ENCODE results near the gene NOL6. TPM values are rescaled to one million over a fixed set of nuclear protein-coding genes. Genes with fewer than 3 reads are reported as not detected.

NOL6 gene
- total and polyA plus RNA-seq, 2 of the 13 experiments (the other 11 are each of a cell fraction or from before 2014, with no cell fraction given): 17.0 to 30.2 TPM

GRCh38 chr9:33446240-33446945, 27.3 kb downstream of the NOL6 start (continued):
- TF ChIP-seq ZNF749 (CRISPR knock-in tag; IDR thresholded peaks at IDR 0.05; ENCODE audit: borderline replicate concordance): 0 out of 2 replicates have a peak, but pooled peaks have one; percentile 2
- TF ChIP-seq POGK (CRISPR knock-in tag; conservative IDR thresholded peaks at IDR 0.05): no peak
- no peak for TF ChIP-seq CREM (IDR thresholded peaks at IDR 0.05)
- no peak for TF ChIP-seq CREM (CRISPR knock-in tag; IDR thresholded peaks at IDR 0.05)
- peak; percentile 9; the same call in 1 of the 2 replicates for TF ChIP-seq HNF4G (IDR thresholded peaks at IDR 0.05; ENCODE audit: borderline replicate concordance, low read depth, low read length)
- no peak for TF ChIP-seq HNF4G (CRISPR knock-in tag; IDR thresholded peaks at IDR 0.05; ENCODE audit: borderline replicate concordance, low read depth)
- TF ChIP-seq GABPA (IDR thresholded peaks at IDR 0.05; ENCODE audit: low read depth, low read length): no peak
- TF ChIP-seq GABPA (CRISPR knock-in tag; IDR thresholded peaks at IDR 0.05; ENCODE audit: low read depth): no peak
- TF ChIP-seq NFIC (IDR thresholded peaks at IDR 0.05; ENCODE audit: low read length): no peak
- 0 out of 2 replicates have a peak, but pooled peaks have one; percentile 10 for TF ChIP-seq TGIF2 (CRISPR knock-in tag; IDR thresholded peaks at IDR 0.05)
- TF ChIP-seq ZNF781 (CRISPR knock-in tag; IDR thresholded peaks at IDR 0.05; ENCODE audit: borderline replicate concordance, not compliant biosample characterization): no peak
- TF ChIP-seq CSRNP1 (CRISPR knock-in tag; IDR thresholded peaks at IDR 0.05): no peak
- peak; percentile 65 for TF ChIP-seq MAX (IDR thresholded peaks at IDR 0.05)
- 0 out of 2 replicates have a peak, but pooled peaks have one; percentile 35 for TF ChIP-seq ZFP82 (CRISPR knock-in tag; IDR thresholded peaks at IDR 0.05; ENCODE audit: borderline replicate concordance)
- TF ChIP-seq ZNF160 (CRISPR knock-in tag; IDR thresholded peaks at IDR 0.05): no peak
- no peak for TF ChIP-seq ZSCAN29 (CRISPR knock-in tag; conservative IDR thresholded peaks at IDR 0.05)
- TF ChIP-seq ZFP36 (IDR thresholded peaks at IDR 0.05; ENCODE audit: borderline replicate concordance, low read depth, low read length, partially characterized antibody): no peak
- TF ChIP-seq SRSF1 (optimal IDR thresholded peaks at IDR 0.05; ENCODE audit: low read depth, low read length): no peak
- TF ChIP-seq RFX5 (IDR thresholded peaks at IDR 0.05; ENCODE audit: low read depth, low read length): no peak
- no peak for TF ChIP-seq XBP1 (CRISPR knock-in tag; IDR thresholded peaks at IDR 0.05)
- TF ChIP-seq YEATS4 (CRISPR knock-in tag; IDR thresholded peaks at IDR 0.05; ENCODE audit: borderline replicate concordance): 0 out of 2 replicates have a peak, but pooled peaks have one; percentile 11
- no peak for TF ChIP-seq SIX1 (CRISPR knock-in tag; IDR thresholded peaks at IDR 0.05; ENCODE audit: borderline replicate concordance)
- no peak for TF ChIP-seq CREB3 (CRISPR knock-in tag; IDR thresholded peaks at IDR 0.05)
- peak; percentile 44 for TF ChIP-seq ZFX (CRISPR knock-in tag; IDR thresholded peaks at IDR 0.05; ENCODE audit: low read depth)

All from HepG2 (cell line).